Right lobe of liver (tissue), 6 donors: ENCODE data around the gene CPPED1. TPM values are rescaled to one million over a fixed set of nuclear protein-coding genes. Genes with fewer than 3 reads are reported as not detected.

ENCODE experiments used
- ATAC-seq, 4 donors: fragments of 200-7000 bp; cut with Tn5 transposase; one replicate each; pipeline ENCODE4 v1.9.1; 2020; ENCODE audit warnings: mild to moderate bottlenecking in 4 of 4, moderate library complexity in 4 of 4
- DNase-seq, 3 donors: peaks; one replicate each; pipeline ENCODE4 v3.0.0-alpha.2; 2020
- H3K27ac ChIP-seq, 3 donors: fragments of 200-600 bp; one replicate each; pipeline ENCODE4 v1.8.0; 2022
- H3K27me3 ChIP-seq, 2 donors: fragments of 200-600 bp; one replicate each; pipeline ENCODE4 v1.8.0; 2022
- H3K36me3 ChIP-seq, 4 donors: fragments of 200-600 bp; sonication (generic) in 1 of 4; one replicate each; pipeline versions ENCODE4 v1.5.1 to v1.8.0; 2017 to 2022; ENCODE audit warnings: control low read depth in 1 of 4
- H3K4me1 ChIP-seq, 4 donors: fragments of 200-600 bp; sonication (generic) in 1 of 4; one replicate each; pipeline versions ENCODE4 v1.5.1 to v1.8.0; 2017 to 2022; ENCODE audit warnings: control low read depth in 1 of 4
- H3K4me3 ChIP-seq, 3 donors: fragments of 200-600 bp; one replicate each; pipeline ENCODE4 v1.8.0; 2022
- H3K9me3 ChIP-seq, 4 donors: fragments of 200-600 bp; sonication (generic) in 1 of 4; one replicate each; pipeline versions ENCODE4 v1.5.1 to v1.8.0; 2017 to 2022; ENCODE audit warnings: control low read depth in 1 of 4
- POLR2A ChIP-seq: fragments of 450-650 bp; IDR thresholded peaks from one replicate; pipeline ENCODE4 v1.6.1; 2017; ENCODE audit warnings: antibody characterized with exemption, mild to moderate bottlenecking
- WGBS: methylation state at CpG from one replicate; pipeline ENCODE4 v1.1.6; 2018; ENCODE audit warnings: low coverage, low lambda C conversion rate; ENCODE audit not compliant: insufficient coverage; ENCODE audit errors: missing lambda C conversion rate; 5-methylcytosine and 5-hydroxymethylcytosine counted together
- intact Hi-C, 2 donors: fragments of 100-400 bp; cut with DNase I; formaldehyde crosslinking; loops; one replicate each; pipeline versions ENCODE4 v1.11.2 to v1.14.1; 2022
- total RNA-seq, 6 experiments: library from RNA; depleted of rRNA in 2 of 6; stranded (reverse); fragments of >200 nt in 2 of 6; fragmentation: NEBNext Ultra II Directional in 3 of 6; extraction: Animal tissue kit (Norgen Biotek cat#: 25700) in 3 of 6; gene quantifications; one replicate each; pipeline versions ENCODE4 v1.1.0 to v1.2.4, GENCODE V29; 2016 to 2023
- TF ChIP-seq, protein P1 (sequence below), 4 donors: fragments of 200-600 bp in 3 of 4; fragments of 450-650 bp in 1 of 4; IDR thresholded peaks; one replicate each; pipeline versions ENCODE4 v1.5.1 to v1.8.0; 2016 to 2022; ENCODE audit warnings: antibody characterized with exemption in 4 of 4, mild to moderate bottlenecking in 2 of 4
- donor health status: DM: no; HTN: yes; CAD: no.
- donor health status: DM: no; HTN: no; CAD: no.
- donor health status: DM: no; HTN: no; CAD: no.
- donor health status: DM: no; HTN: yes; CAD: no.
- donor health status: DM: no; HTN: yes; CAD: no.

Gene CPPED1
- total RNA-seq, 6 experiments from 2014 or later = 24.0 to 41.6 (median 31.0) TPM

DNA sequence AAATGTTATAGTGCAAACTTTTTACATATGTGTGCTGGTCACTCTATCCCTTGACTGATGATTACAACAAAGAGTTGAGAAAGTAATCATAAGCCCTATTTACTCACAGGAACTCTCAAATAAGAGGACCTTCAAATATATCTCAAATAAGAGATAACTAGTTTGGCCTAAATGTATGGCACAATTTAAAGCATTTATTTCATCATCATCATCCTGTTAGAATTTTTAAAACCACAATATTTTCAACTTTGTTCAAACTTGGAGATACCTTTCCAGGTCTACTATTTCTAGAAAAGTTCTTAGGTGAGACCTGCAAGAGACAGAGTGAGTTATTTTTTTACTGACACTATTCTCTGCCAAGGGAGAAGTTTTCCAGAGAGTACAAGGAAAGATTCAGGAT is 5.5 kb downstream of the CPPED1 start:
- ATAC-seq (no peak), DNase-seq (no peak)
- no peaks in the 10 kb centered on the region for H3K36me3 ChIP-seq

GRCh38 chr16:12796498-12796897 is 7.2 kb downstream of the CPPED1 start:
- Histone ChIP-seq H3K4me1 (peaks cover 0 to 19% (median 5%) of the 10 kb centered on the region in 4 donors), H3K36me3 (no peaks in the 10 kb centered on the region), H3K9me3 (no peaks in the 10 kb centered on the region), H3K27me3 (no peaks in the 10 kb centered on the region), H3K27ac (no peak overlapping the region), H3K4me3 (no peak overlapping the region)
- DNase-seq (no peak), ATAC-seq (no peak)
- intact Hi-C loops = no loop called here
- no peak for TF ChIP-seq POLR2A
- TF ChIP-seq, protein P1, sequence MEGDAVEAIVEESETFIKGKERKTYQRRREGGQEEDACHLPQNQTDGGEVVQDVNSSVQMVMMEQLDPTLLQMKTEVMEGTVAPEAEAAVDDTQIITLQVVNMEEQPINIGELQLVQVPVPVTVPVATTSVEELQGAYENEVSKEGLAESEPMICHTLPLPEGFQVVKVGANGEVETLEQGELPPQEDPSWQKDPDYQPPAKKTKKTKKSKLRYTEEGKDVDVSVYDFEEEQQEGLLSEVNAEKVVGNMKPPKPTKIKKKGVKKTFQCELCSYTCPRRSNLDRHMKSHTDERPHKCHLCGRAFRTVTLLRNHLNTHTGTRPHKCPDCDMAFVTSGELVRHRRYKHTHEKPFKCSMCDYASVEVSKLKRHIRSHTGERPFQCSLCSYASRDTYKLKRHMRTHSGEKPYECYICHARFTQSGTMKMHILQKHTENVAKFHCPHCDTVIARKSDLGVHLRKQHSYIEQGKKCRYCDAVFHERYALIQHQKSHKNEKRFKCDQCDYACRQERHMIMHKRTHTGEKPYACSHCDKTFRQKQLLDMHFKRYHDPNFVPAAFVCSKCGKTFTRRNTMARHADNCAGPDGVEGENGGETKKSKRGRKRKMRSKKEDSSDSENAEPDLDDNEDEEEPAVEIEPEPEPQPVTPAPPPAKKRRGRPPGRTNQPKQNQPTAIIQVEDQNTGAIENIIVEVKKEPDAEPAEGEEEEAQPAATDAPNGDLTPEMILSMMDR (IDR thresholded peaks at IDR 0.05) = no peak
- WGBS = 94% methylated on average over 5 of the region's 5 CpGs

More for the DNA sequence above, 5.5 kb downstream of the CPPED1 start:
- H3K9me3 ChIP-seq = no peaks in the 10 kb centered on the region
- intact Hi-C loops = no loop called here
- TF ChIP-seq, protein P1 (IDR thresholded peaks at IDR 0.05) = no peak
- TF ChIP-seq POLR2A = no peak
- peaks cover 0 to 33% (median 11%) of the 10 kb centered on the region in 4 donors for H3K4me1 ChIP-seq
- no peak overlapping the region for H3K27ac ChIP-seq
- H3K4me3 ChIP-seq = no peak overlapping the region
- no peaks in the 10 kb centered on the region for H3K27me3 ChIP-seq

DNA sequence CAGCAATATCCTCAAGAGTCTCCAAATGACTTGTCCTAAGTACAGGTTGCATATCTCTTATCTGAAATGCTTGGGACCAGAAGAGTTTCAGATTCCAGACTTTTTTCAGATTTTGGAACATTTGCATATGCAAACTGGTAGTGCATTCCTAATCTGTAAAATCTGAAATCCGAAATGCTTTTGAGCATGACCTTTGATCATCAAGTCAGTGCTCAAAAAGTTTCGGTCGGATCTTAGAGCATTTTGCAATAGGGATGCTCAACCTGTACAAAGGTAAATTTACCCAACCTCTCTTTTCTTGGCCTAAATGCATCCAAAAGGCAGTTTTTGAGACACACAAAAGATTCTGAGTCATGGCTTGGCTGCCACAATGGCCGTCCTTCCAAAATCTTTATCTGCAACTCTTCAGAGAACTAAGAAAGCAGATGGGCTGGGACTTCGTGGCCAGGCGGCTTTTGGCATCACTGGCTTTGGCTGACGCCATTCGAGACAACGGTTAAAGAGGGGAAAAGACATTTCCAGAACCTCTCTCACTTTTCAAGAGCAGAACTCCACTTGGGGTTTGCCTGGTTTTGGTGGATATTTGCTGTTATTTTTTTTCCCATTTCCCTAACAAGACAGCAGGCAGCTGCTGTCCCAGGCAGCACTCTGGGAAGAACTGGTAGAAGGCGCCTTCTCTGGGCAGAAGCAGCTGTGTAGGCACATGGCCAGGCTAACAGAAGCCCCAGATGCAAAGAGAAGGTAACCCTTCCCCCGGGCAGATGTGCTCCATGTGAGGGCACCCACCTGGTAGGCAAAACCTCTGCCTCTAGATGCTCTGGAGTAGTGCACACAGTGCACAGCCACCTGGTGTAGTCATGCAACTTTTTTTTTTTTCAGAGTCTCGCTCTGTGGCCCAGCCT is 8.9 kb downstream of the CPPED1 start:
- ATAC-seq (peak in 2 of 4 donors; percentile 32 to 36), DNase-seq (no peak)
- Histone ChIP-seq H3K4me3 (no peak overlapping the region), H3K9me3 (no peaks in the 10 kb centered on the region), H3K36me3 (no peaks in the 10 kb centered on the region), H3K27me3 (no peaks in the 10 kb centered on the region), H3K4me1 (peaks cover 0 to 16% (median 5%) of the 10 kb centered on the region in 4 donors), H3K27ac (no peak overlapping the region)
- intact Hi-C loops = no loop called here
- WGBS = 54% methylated on average over 10 of the region's 12 CpGs
- TF ChIP-seq, protein P1 (IDR thresholded peaks at IDR 0.05) = no peak
- TF ChIP-seq POLR2A = no peak

DNA sequence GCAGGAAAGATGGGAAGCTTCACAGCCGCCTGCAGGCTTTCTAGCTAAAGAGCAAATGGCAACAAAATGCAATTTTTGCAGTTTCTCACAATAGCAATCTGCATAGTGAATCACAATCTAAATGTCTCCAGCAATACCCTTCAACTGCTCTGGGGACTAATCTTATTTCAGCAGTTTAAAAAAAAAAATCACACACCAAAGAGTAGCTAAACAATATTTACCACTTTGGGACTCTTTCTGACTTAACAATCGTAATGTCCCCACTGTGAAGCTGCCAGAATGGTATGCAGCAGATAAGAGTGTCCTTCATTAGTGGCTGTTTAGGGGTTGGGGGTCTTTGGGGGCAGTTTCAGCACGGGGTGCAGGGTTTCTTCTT is 9.8 kb downstream of the CPPED1 start:
- ATAC-seq (no peak), DNase-seq (no peak)
- WGBS = 55% methylated on average over 3 of the region's 3 CpGs
- intact Hi-C loops = no loop called here
- Histone ChIP-seq H3K9me3 (no peaks in the 10 kb centered on the region), H3K27me3 (no peaks in the 10 kb centered on the region), H3K4me3 (no peak overlapping the region), H3K36me3 (no peaks in the 10 kb centered on the region), H3K4me1 (peaks cover 0 to 14% (median 5%) of the 10 kb centered on the region in 4 donors), H3K27ac (no peak overlapping the region)
- TF ChIP-seq POLR2A = no peak
- TF ChIP-seq, protein P1 (IDR thresholded peaks at IDR 0.05) = no peak
